Middle frontal gyrus (tissue), 1 donor: ENCODE measurements around the gene TMEM260.
"Not testable (repeated sequence)": the region's sequence is repeated elsewhere in the genome, so short reads cannot be mapped to it uniquely, and the experiment has no call there.

ENCODE experiments used
- DNase-seq: peaks from one replicate; pipeline ENCODE4 v3.0.0-alpha.2; 2015; ENCODE audit warnings: low spot score; ENCODE audit errors: extremely low spot score

TMEM260 gene

GRCh38 chr14:56598519-56598918, 18.9 kb downstream of the TMEM260 start:
- DNase-seq: no peak

GRCh38 chr14:56603648-56604047, 24.1 kb downstream of the TMEM260 start:
- DNase-seq: no peak

- no peak for DNase-seq
Measured at GRCh38 chr14:56608689-56609088, 29.1 kb downstream of the TMEM260 start.

GRCh38 chr14:56611663-56612062, 32.1 kb downstream of the TMEM260 start:
- not testable (repeated sequence) for DNase-seq

- DNase-seq: no peak
Measured at GRCh38 chr14:56617084-56617483, 37.5 kb downstream of the TMEM260 start.

GRCh38 chr14:56630707-56631106, 51.1 kb downstream of the TMEM260 start:
- DNase-seq: no peak

- no peak for DNase-seq
Measured at GRCh38 chr14:56632195-56632594, 52.6 kb downstream of the TMEM260 start.

GRCh38 chr14:56633544-56633943, 53.9 kb downstream of the TMEM260 start:
- no peak for DNase-seq

GRCh38 chr14:56635041-56635440, 55.4 kb downstream of the TMEM260 start:
- DNase-seq: no peak

- no peak for DNase-seq
Measured at GRCh38 chr14:56647493-56647892, 67.9 kb downstream of the TMEM260 start.

GRCh38 chr14:56648508-56649301, 69.1 kb downstream of the TMEM260 start:
- DNase-seq: no peak

- DNase-seq: no peak
Measured at GRCh38 chr14:56649382-56649781, 69.8 kb downstream of the TMEM260 start.

- no peak for DNase-seq
Measured at GRCh38 chr14:56650048-56650447, 70.5 kb downstream of the TMEM260 start.

- DNase-seq: no peak
Measured at GRCh38 chr14:56650979-56651378, 71.4 kb downstream of the TMEM260 start.

GRCh38 chr14:56657604-56658003, 78.0 kb downstream of the TMEM260 start:
- no peak for DNase-seq

GRCh38 chr14:56659378-56659777, 79.8 kb downstream of the TMEM260 start:
- no peak for DNase-seq

GRCh38 chr14:56659964-56660551, 80.5 kb downstream of the TMEM260 start:
- no peak for DNase-seq

- DNase-seq: no peak
Measured at GRCh38 chr14:56660677-56661389, 81.2 kb downstream of the TMEM260 start.

GRCh38 chr14:56661478-56661877, 81.9 kb downstream of the TMEM260 start:
- no peak for DNase-seq

GRCh38 chr14:56664811-56665421, 85.3 kb downstream of the TMEM260 start:
- no peak for DNase-seq

GRCh38 chr14:56666294-56666693, 86.7 kb downstream of the TMEM260 start:
- no peak for DNase-seq

- no peak for DNase-seq
Measured at GRCh38 chr14:56666716-56667115, 87.1 kb downstream of the TMEM260 start.
